HCT116 (cell line): Measurements from ENCODE around the gene SYAP1. TPM values are rescaled to one million over a fixed set of nuclear protein-coding genes. Genes with fewer than 3 reads are reported as not detected.
"Not testable (repeated sequence)": the region's sequence is repeated elsewhere in the genome, so short reads cannot be mapped to it uniquely, and the experiment has no call there.

Source experiments
- ATAC-seq: fragments of 200-7000 bp; cut with Tn5 transposase; 2 replicates; pipeline ENCODE4 v1.9.1; 2020; ENCODE audit warnings: mild to moderate bottlenecking, moderate library complexity
- BruUV-seq: library from RNA; stranded (reverse); fragments of 400-500 nt; replicated peaks from 2 replicates; lab custom pipeline; 2021; lab: Mats Ljungman, UMichigan
- CTCF ChIA-PET: fragments of 300-600 bp; sonication (Branson Sonifier 250); formaldehyde crosslinking; loops from one replicate; lab custom pipeline; 2021; ENCODE audit warnings: antibody characterized with exemption; lab: Charles Lee
- POLR2A ChIA-PET: fragments of 300-600, 350-600 bp; sonication (Branson Sonifier 250); formaldehyde crosslinking; loops from one replicate; lab custom pipeline; 2021; ENCODE audit warnings: antibody characterized with exemption; lab: Charles Lee
- RAD21 ChIA-PET, 2 experiments: fragments of 300-600 bp; sonication (Branson Sonifier 250); formaldehyde crosslinking; loops; one replicate each; lab custom pipeline; 2023; ENCODE audit warnings: low total read pairs in 2 of 2; ENCODE audit not compliant: uncharacterized antibody in 2 of 2, unreplicated experiment in 2 of 2, low non-redundant PET in 1 of 2; lab: Charles Lee
- DNase-seq: peaks from one replicate; pipeline ENCODE4 v3.0.0-alpha.2; 2010; ENCODE audit warnings: low read depth, low spot score
- H2AFZ ChIP-seq: fragments of 200-600 bp; shearing (Covaris generic), sonication (generic); 2 replicates; pipeline ENCODE4 v1.6.1; 2017; ENCODE audit warnings: low read depth, mixed run types, mixed read lengths, antibody characterized with exemption, low read length; ENCODE audit not compliant: poor library complexity, severe bottlenecking
- H3K27ac ChIP-seq: 2 replicates; pipeline ENCODE4 v1.5.1; 2012; ENCODE audit warnings: low read depth, low read length
- H3K27me3 ChIP-seq: fragments of 200-600 bp; sonication (generic); 2 replicates; pipeline ENCODE4 v1.6.1; 2016; ENCODE audit warnings: mixed run types, low read length, mixed read lengths; ENCODE audit not compliant: insufficient read depth
- H3K36me3 ChIP-seq, 2 experiments: fragments of 200-500 bp in 1 of 2; fragments of 200-600 bp in 1 of 2; sonication (Bioruptor generic) in 1 of 2; sonication (generic) in 1 of 2; 2 replicates each; pipeline versions ENCODE4 v1.5.1 to v1.6.1; 2014 to 2016; ENCODE audit warnings: low read length in 2 of 2, inconsistent platforms in 1 of 2, mixed read lengths in 1 of 2, mixed run types in 1 of 2; ENCODE audit not compliant: insufficient read depth in 2 of 2, control insufficient read depth in 1 of 2
- H3K4me1 ChIP-seq, 2 experiments: fragments of 200-600 bp in 1 of 2; sonication (generic) in 1 of 2; 2 replicates each; pipeline versions ENCODE4 v1.5.1 to v1.6.1; 2012 to 2017; ENCODE audit warnings: low read length in 2 of 2, inconsistent platforms in 1 of 2, mild to moderate bottlenecking in 1 of 2, mixed read lengths in 1 of 2, mixed run types in 1 of 2, moderate library complexity in 1 of 2; ENCODE audit not compliant: insufficient read depth in 2 of 2, control insufficient read depth in 1 of 2
- H3K4me2 ChIP-seq: fragments of 200-600 bp; sonication (generic); 2 replicates; pipeline ENCODE4 v1.6.1; 2017; ENCODE audit warnings: mixed run types, low read length, mixed read lengths
- H3K4me3 ChIP-seq, 2 experiments: fragments of 200-600 bp in 1 of 2; sonication (generic) in 1 of 2; replicated peaks in 1 of 2; 2 replicates each; pipeline ENCODE4 v1.5.1; 2011 to 2016; ENCODE audit warnings: low read length in 2 of 2, control low read depth in 1 of 2, low read depth in 1 of 2, mild to moderate bottlenecking in 1 of 2, mixed read lengths in 1 of 2, mixed run types in 1 of 2
- H3K79me2 ChIP-seq: fragments of 200-600 bp; sonication (generic); 2 replicates; pipeline ENCODE4 v1.6.1; 2017; ENCODE audit warnings: mild to moderate bottlenecking, mixed run types, low read length, moderate library complexity, mixed read lengths; ENCODE audit not compliant: insufficient read depth
- H3K9ac ChIP-seq: fragments of 200-600 bp; sonication (generic); 2 replicates; pipeline ENCODE4 v1.6.1; 2016; ENCODE audit warnings: low read length, mixed read lengths
- H3K9me2 ChIP-seq: fragments of 200-600 bp; sonication (generic), shearing (Covaris generic); 2 replicates; pipeline ENCODE4 v1.6.1; 2017; ENCODE audit warnings: mixed run types, mild to moderate bottlenecking, moderate library complexity; ENCODE audit not compliant: insufficient read depth
- H3K9me3 ChIP-seq, 2 experiments: fragments of 200-500 bp in 1 of 2; fragments of 200-600 bp in 1 of 2; sonication (Bioruptor generic) in 1 of 2; sonication (generic) in 1 of 2; 2 replicates each; pipeline ENCODE4 v1.6.1; 2014 to 2017; ENCODE audit warnings: low read length in 2 of 2, mixed read lengths in 2 of 2, inconsistent platforms in 1 of 2, low read depth in 1 of 2, mild to moderate bottlenecking in 1 of 2, mixed run types in 1 of 2, moderate library complexity in 1 of 2; ENCODE audit not compliant: control insufficient read depth in 1 of 2, insufficient read depth in 1 of 2
- H4K20me1 ChIP-seq: fragments of 200-600 bp; sonication (generic), shearing (Covaris generic); 2 replicates; pipeline ENCODE4 v1.6.1; 2017; ENCODE audit warnings: mixed run types, mild to moderate bottlenecking, moderate library complexity; ENCODE audit not compliant: insufficient read depth
- EGR1 ChIP-seq: IDR thresholded peaks from 2 replicates; pipeline ENCODE4 v1.6.1; 2012; ENCODE audit warnings: low read depth
- EZH2phosphoT487 ChIP-seq: fragments of 200-600 bp; IDR thresholded peaks from 2 replicates; pipeline ENCODE4 v1.6.1; 2018; ENCODE audit warnings: antibody characterized with exemption, borderline replicate concordance
- POLR2A ChIP-seq: IDR thresholded peaks from 2 replicates; pipeline ENCODE4 v1.7.0; 2011; ENCODE audit warnings: borderline replicate concordance; ENCODE audit not compliant: insufficient read depth, insufficient read length; ENCODE audit errors: extremely low read depth
- POLR2AphosphoS5 ChIP-seq: IDR thresholded peaks from 2 replicates; pipeline ENCODE4 v1.6.1; 2011; ENCODE audit warnings: mild to moderate bottlenecking, low read depth, low read length, moderate library complexity
- intact Hi-C: fragments of 100-400 bp; cut with micrococcal nuclease; formaldehyde crosslinking; loops from 2 replicates; pipeline ENCODE4 v1.10.0; 2022
- total RNA-seq: library from RNA; stranded (reverse); gene quantifications from one replicate; pipeline ENCODE4 v1.2.1, GENCODE V29; 2021; ENCODE audit not compliant: unreplicated experiment
- TF ChIP-seq, protein P1 (sequence below): IDR thresholded peaks from 2 replicates; pipeline ENCODE4 v1.6.1; 2012; ENCODE audit warnings: low read depth
- TF ChIP-seq, protein P2 (sequence below): IDR thresholded peaks from 2 replicates; pipeline ENCODE4 v1.6.1; 2012

Gene SYAP1
- total RNA-seq, 1 experiment from 2014 or later = 24.8 TPM

DNA sequence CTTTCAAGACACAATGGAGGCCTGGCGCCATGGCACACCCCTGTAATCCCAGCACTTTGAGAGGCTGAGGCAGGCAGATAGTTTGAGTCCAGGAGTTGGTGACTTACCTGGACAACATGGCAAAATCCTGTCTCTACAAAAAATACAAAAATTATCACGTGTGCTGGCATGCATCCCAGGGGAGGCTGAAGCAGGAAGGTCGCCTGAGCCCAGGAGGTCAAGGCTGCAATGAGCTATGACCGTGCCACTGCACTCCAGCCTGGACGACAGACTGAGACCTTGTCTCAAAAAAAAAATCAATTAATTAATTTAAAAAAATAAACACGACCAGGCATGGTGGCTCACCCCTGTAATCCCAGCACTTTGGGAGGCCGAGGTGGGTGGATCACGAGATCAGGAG lies 4.9 kb upstream of the SYAP1 start:
- no peaks in the 10 kb centered on the region for H3K27me3 ChIP-seq
- BruUV-seq = no TSS peak
- H3K9ac ChIP-seq = no peak overlapping the region
- no peaks in the 10 kb centered on the region for H4K20me1 ChIP-seq
- no peak overlapping the region for H3K4me2 ChIP-seq
- no peak for ATAC-seq
- peaks cover under 1% of the 10 kb centered on the region; the same call in 1 of the 2 replicates for H3K79me2 ChIP-seq
- CTCF ChIA-PET = no interaction called here
- RAD21 ChIA-PET = no interaction called here
- no peak overlapping the region for H3K4me3 ChIP-seq
- no peak overlapping the region for H2AFZ ChIP-seq
- intact Hi-C loops = loop anchor here (10.0 kb wide), 1 partner anchor 860 kb away; the partner anchor contains the start of gene AP1S2
- no peaks in the 10 kb centered on the region for H3K9me3 ChIP-seq
- DNase-seq = no peak
- H3K9me2 ChIP-seq = no peaks in the 10 kb centered on the region
- no peak for TF ChIP-seq EGR1
- TF ChIP-seq, protein P1, sequence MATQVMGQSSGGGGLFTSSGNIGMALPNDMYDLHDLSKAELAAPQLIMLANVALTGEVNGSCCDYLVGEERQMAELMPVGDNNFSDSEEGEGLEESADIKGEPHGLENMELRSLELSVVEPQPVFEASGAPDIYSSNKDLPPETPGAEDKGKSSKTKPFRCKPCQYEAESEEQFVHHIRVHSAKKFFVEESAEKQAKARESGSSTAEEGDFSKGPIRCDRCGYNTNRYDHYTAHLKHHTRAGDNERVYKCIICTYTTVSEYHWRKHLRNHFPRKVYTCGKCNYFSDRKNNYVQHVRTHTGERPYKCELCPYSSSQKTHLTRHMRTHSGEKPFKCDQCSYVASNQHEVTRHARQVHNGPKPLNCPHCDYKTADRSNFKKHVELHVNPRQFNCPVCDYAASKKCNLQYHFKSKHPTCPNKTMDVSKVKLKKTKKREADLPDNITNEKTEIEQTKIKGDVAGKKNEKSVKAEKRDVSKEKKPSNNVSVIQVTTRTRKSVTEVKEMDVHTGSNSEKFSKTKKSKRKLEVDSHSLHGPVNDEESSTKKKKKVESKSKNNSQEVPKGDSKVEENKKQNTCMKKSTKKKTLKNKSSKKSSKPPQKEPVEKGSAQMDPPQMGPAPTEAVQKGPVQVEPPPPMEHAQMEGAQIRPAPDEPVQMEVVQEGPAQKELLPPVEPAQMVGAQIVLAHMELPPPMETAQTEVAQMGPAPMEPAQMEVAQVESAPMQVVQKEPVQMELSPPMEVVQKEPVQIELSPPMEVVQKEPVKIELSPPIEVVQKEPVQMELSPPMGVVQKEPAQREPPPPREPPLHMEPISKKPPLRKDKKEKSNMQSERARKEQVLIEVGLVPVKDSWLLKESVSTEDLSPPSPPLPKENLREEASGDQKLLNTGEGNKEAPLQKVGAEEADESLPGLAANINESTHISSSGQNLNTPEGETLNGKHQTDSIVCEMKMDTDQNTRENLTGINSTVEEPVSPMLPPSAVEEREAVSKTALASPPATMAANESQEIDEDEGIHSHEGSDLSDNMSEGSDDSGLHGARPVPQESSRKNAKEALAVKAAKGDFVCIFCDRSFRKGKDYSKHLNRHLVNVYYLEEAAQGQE = no peak
- TF ChIP-seq, protein P2, sequence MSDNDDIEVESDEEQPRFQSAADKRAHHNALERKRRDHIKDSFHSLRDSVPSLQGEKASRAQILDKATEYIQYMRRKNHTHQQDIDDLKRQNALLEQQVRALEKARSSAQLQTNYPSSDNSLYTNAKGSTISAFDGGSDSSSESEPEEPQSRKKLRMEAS = no peak
- TF ChIP-seq EZH2phosphoT487 = no peak
- no peak for TF ChIP-seq POLR2A
- no peak for TF ChIP-seq POLR2AphosphoS5
- no peaks in the 10 kb centered on the region for H3K36me3 ChIP-seq
- no peak overlapping the region for H3K27ac ChIP-seq
- peaks cover 4 to 22% of the 10 kb centered on the region in 2 experiments; a peak in 1 of 4 replicates for H3K4me1 ChIP-seq
- POLR2A ChIA-PET = interaction anchor here (1.5 kb wide), 1 partner anchor 57 kb away, joined by 5 read pairs; no protein-coding TSS in a partner anchor

DNA sequence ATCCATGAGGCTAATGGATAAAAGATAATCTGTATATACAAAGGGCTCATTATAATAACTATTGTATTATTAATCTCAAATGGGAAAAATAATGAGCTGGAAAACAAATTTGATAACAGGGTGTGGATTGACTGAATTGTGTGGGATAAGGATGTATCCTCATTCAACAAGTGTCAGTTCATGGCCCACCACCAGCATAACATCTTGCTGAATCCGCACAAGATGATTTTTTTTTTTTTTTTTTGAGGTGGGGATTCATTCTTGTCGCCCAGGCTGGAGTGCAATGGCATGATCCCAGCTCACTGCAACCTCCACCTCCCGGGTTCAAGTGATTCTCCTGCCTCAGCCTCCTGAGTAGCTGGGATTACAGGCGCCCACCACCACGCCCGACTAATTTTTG lies 3.8 kb upstream of the SYAP1 start:
- ATAC-seq, H3K9ac ChIP-seq, H3K4me2 ChIP-seq, DNase-seq, RAD21 ChIA-PET, H3K27me3 ChIP-seq, BruUV-seq, H3K27ac ChIP-seq, H2AFZ ChIP-seq, H3K9me3 ChIP-seq, H3K9me2 ChIP-seq, H4K20me1 ChIP-seq, H3K36me3 ChIP-seq, H3K4me3 ChIP-seq, CTCF ChIA-PET, POLR2A ChIA-PET: not testable (repeated sequence)
- H3K79me2 ChIP-seq = peaks cover 12% of the 10 kb centered on the region
- H3K4me1 ChIP-seq = peaks cover 4 to 27% of the 10 kb centered on the region in 2 experiments; a peak in 1 of 4 replicates
- intact Hi-C loops = loop anchor here (10.0 kb wide), 1 partner anchor 861 kb away; the partner anchor contains the start of gene AP1S2

DNA sequence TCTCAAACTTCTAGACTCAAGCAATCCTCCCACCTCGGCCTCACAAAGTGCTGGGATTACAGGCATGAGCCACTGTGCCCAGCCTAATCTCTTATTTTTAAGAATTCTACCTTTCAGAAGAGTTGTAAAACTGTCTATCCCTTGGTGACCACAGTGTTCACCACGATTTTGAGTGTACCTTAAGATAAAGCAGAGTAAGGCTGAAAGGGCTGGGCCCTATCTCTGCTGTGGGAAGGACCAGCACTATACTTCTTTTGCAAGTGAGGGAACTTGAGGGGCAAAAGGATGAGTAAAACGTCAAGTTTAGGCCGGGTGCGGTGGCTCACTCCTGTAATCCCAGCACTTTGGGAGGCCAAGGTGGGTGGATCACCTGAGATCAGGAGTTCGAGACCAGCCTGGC lies 3.0 kb upstream of the SYAP1 start:
- RAD21 ChIA-PET, H3K36me3 ChIP-seq, H3K9ac ChIP-seq, H3K27me3 ChIP-seq, H3K4me3 ChIP-seq, H3K27ac ChIP-seq, H4K20me1 ChIP-seq, H3K9me3 ChIP-seq, BruUV-seq, H2AFZ ChIP-seq, DNase-seq, CTCF ChIA-PET, POLR2A ChIA-PET, ATAC-seq, H3K4me2 ChIP-seq, H3K9me2 ChIP-seq: not testable (repeated sequence)
- peaks cover 4 to 25% of the 10 kb centered on the region in 2 experiments; a peak in 1 of 4 replicates for H3K4me1 ChIP-seq
- intact Hi-C loops = loop anchor here (10.0 kb wide), 1 partner anchor 862 kb away; the partner anchor contains the start of gene AP1S2
- peaks cover 20% of the 10 kb centered on the region for H3K79me2 ChIP-seq
